IMR-90 (cell line): ENCODE results near the gene LMOD2. TPM values are rescaled to one million over a fixed set of nuclear protein-coding genes. Genes with fewer than 3 reads are reported as not detected.

Experiments
- ATAC-seq: fragments of 200-7000 bp; cut with Tn5 transposase; 2 replicates; pipeline ENCODE4 v1.9.1; 2020; ENCODE audit warnings: low read depth, mild to moderate bottlenecking, moderate library complexity
- BruUV-seq: library from RNA; stranded (reverse); fragments of 400-500 nt; replicated peaks from 2 replicates; lab custom pipeline; 2021; lab: Mats Ljungman, UMichigan
- CTCF ChIA-PET: fragments of 300-600 bp; formaldehyde crosslinking; extraction: SDS; loops from one replicate; lab custom pipeline; 2021; ENCODE audit warnings: antibody characterized with exemption; lab: Yijun Ruan, JAX
- POLR2A ChIA-PET: fragments of 300-600 bp; sonication (Branson Sonifier 250); formaldehyde crosslinking; loops from one replicate; lab custom pipeline; 2022; ENCODE audit warnings: antibody characterized with exemption; ENCODE audit not compliant: unreplicated experiment; lab: Charles Lee
- DNase-seq: peaks from one replicate; pipeline ENCODE4 v3.0.0; 2013
- H2AFZ ChIP-seq: replicated peaks from 2 replicates; pipeline ENCODE3; 2013; ENCODE audit warnings: low read length, mild to moderate bottlenecking; ENCODE audit not compliant: poor library complexity
- H2AK5ac ChIP-seq: 2 replicates; pipeline ENCODE4 v1.6.1; 2013; ENCODE audit warnings: low read depth, low read length, inconsistent platforms
- H2AK9ac ChIP-seq: replicated peaks from 2 replicates; pipeline ENCODE3; 2013; ENCODE audit warnings: mild to moderate bottlenecking, low read depth, low read length, moderate library complexity; ENCODE audit not compliant: poor library complexity
- H2BK120ac ChIP-seq: 2 replicates; pipeline ENCODE4 v1.6.1; 2013; ENCODE audit warnings: low read depth, low read length, inconsistent platforms
- H2BK15ac ChIP-seq: 3 replicates; pipeline ENCODE4 v1.6.1; 2013; ENCODE audit warnings: low read depth, low read length, inconsistent platforms
- H2BK20ac ChIP-seq: 2 replicates; pipeline ENCODE4 v1.6.1; 2013; ENCODE audit warnings: low read depth, mild to moderate bottlenecking, inconsistent platforms, low read length, moderate library complexity
- H2BK5ac ChIP-seq: 2 replicates; pipeline ENCODE4 v1.6.1; 2013; ENCODE audit warnings: mild to moderate bottlenecking, low read depth, low read length, inconsistent platforms; ENCODE audit not compliant: poor library complexity, severe bottlenecking
- H3K14ac ChIP-seq: replicated peaks from 2 replicates; pipeline ENCODE4 v1.6.1; 2013; ENCODE audit warnings: low read depth, low read length, inconsistent platforms
- H3K18ac ChIP-seq: 2 replicates; pipeline ENCODE4 v1.6.1; 2013; ENCODE audit warnings: low read depth, low read length, control low read depth
- H3K23ac ChIP-seq: 2 replicates; pipeline ENCODE4 v1.6.1; 2013; ENCODE audit warnings: low read depth, low read length, inconsistent platforms
- H3K27ac ChIP-seq: 2 replicates; pipeline ENCODE4 v1.5.1; 2013; ENCODE audit warnings: mild to moderate bottlenecking, control low read depth, low read length; ENCODE audit not compliant: insufficient read depth
- H3K27me3 ChIP-seq: 2 replicates; pipeline ENCODE4 v1.6.1; 2013; ENCODE audit warnings: low read length; ENCODE audit not compliant: control insufficient read depth, insufficient read depth
- H3K36me3 ChIP-seq: 2 replicates; pipeline ENCODE4 v1.6.1; 2013; ENCODE audit warnings: low read length, mixed read lengths; ENCODE audit not compliant: control insufficient read depth, insufficient read depth
- H3K4ac ChIP-seq: 2 replicates; pipeline ENCODE4 v1.6.1; 2013; ENCODE audit warnings: low read depth, low read length, inconsistent platforms
- H3K4me1 ChIP-seq: 2 replicates; pipeline ENCODE4 v1.6.1; 2013; ENCODE audit warnings: low read length, mixed read lengths; ENCODE audit not compliant: control insufficient read depth, insufficient read depth
- H3K4me2 ChIP-seq: 2 replicates; pipeline ENCODE4 v1.6.1; 2013; ENCODE audit warnings: low read depth, mild to moderate bottlenecking, control low read depth, low read length, moderate library complexity
- H3K4me3 ChIP-seq: 2 replicates; pipeline ENCODE4 v1.5.1; 2013; ENCODE audit warnings: low read depth, mild to moderate bottlenecking, control low read depth, low read length, moderate library complexity; ENCODE audit not compliant: insufficient read depth
- H3K56ac ChIP-seq: 2 replicates; pipeline ENCODE4 v1.6.1; 2013; ENCODE audit warnings: low read length, inconsistent platforms; ENCODE audit not compliant: insufficient read depth; ENCODE audit errors: extremely low read depth
- H3K79me1 ChIP-seq, 2 experiments: 2 replicates each; pipeline ENCODE4 v1.6.1; 2013; ENCODE audit warnings: low read length in 2 of 2, inconsistent platforms in 1 of 2, low read depth in 1 of 2
- H3K9ac ChIP-seq: 2 replicates; pipeline ENCODE4 v1.6.1; 2013; ENCODE audit warnings: low read depth, low read length, control low read depth
- H3K9me1 ChIP-seq: 2 replicates; pipeline ENCODE4 v1.6.1; 2013; ENCODE audit warnings: low read length, inconsistent platforms; ENCODE audit not compliant: insufficient read depth
- H3K9me3 ChIP-seq: 2 replicates; pipeline ENCODE4 v1.6.1; 2013; ENCODE audit warnings: low read length; ENCODE audit not compliant: control insufficient read depth, insufficient read depth
- H4K20me1 ChIP-seq: 2 replicates; pipeline ENCODE4 v1.6.1; 2013; ENCODE audit warnings: low read length, inconsistent platforms; ENCODE audit not compliant: insufficient read depth
- H4K5ac ChIP-seq: 2 replicates; pipeline ENCODE4 v1.6.1; 2013; ENCODE audit warnings: mild to moderate bottlenecking, low read depth, low read length, control low read depth
- H4K8ac ChIP-seq, 2 experiments: 2 replicates each; pipeline ENCODE4 v1.6.1; 2013; ENCODE audit warnings: low read depth in 2 of 2, low read length in 2 of 2, control low read depth in 1 of 2, inconsistent platforms in 1 of 2
- H4K91ac ChIP-seq: 2 replicates; pipeline ENCODE4 v1.6.1; 2013; ENCODE audit warnings: low read depth, low read length, inconsistent platforms; ENCODE audit not compliant: insufficient read depth
- POLR2A ChIP-seq: IDR thresholded peaks from 2 replicates; pipeline ENCODE4 v1.6.1; 2012; ENCODE audit warnings: mild to moderate bottlenecking, low read depth, low read length
- WGBS, 2 experiments: methylation state at CpG; one replicate each; pipeline versions ENCODE4 v1.1.5 to v1.1.7; 2013; ENCODE audit warnings: missing lambda C conversion rate in 2 of 2; ENCODE audit not compliant: insufficient read length in 1 of 2; ENCODE audit errors: extremely low coverage in 2 of 2; 5-methylcytosine and 5-hydroxymethylcytosine counted together
- dilution Hi-C: fragments of 300-500 bp; cut with HindIII; formaldehyde crosslinking; loops from one replicate; pipeline ENCODE4 v1.14.3; 2018; ENCODE audit warnings: low sequenced_read_pairs; ENCODE audit not compliant: unreplicated experiment
- in situ Hi-C: fragments of 300-500 bp; cut with MboI; formaldehyde crosslinking; loops from 3 replicates; pipeline ENCODE4 v1.14.3; 2019; ENCODE audit warnings: low sequenced_read_pairs, inconsistent platforms, mixed read lengths
- intact Hi-C: fragments of 100-400 bp; cut with micrococcal nuclease; formaldehyde crosslinking; loops from 2 replicates; pipeline ENCODE4 v1.10.0; 2022
- polyA plus RNA-seq, 3 experiments: library from polyadenylated mRNA; depleted of rRNA; stranded (reverse); fragments of >200 nt; gene quantifications; 2 replicates each; pipeline ENCODE4 v1.2.3, GENCODE V29; 2012; ENCODE audit warnings: low replicate concordance in 1 of 3
- total RNA-seq: library from RNA; depleted of rRNA; stranded (reverse); fragments of >200 nt; gene quantifications from 2 replicates; pipeline ENCODE4 v1.2.3, GENCODE V29; 2012

LMOD2 gene
- total and polyA plus RNA-seq, 2 of the 4 experiments (the other 2 are of a cell fraction) = not detected

- peak overlapping the region; percentile 13 for H2BK5ac ChIP-seq
- CTCF ChIA-PET = interaction anchor here (1.1 to 1.9 kb wide), 3 partner anchors 9 to 257 kb away, joined by 3 to 5 read pairs (median 3); no protein-coding TSS in a partner anchor
- H3K56ac ChIP-seq = no peak overlapping the region
- POLR2A ChIA-PET = no interaction called here
- ATAC-seq (peak; percentile 72), DNase-seq (peak; percentile 59)
- no peak overlapping the region for H2AK9ac ChIP-seq
- H2AK5ac ChIP-seq = no peak overlapping the region
- H3K79me1 ChIP-seq = no peaks in the 10 kb centered on the region
- intact Hi-C loops = no loop called here
- H4K8ac ChIP-seq = no peak overlapping the region
- H2BK120ac ChIP-seq = no peak overlapping the region
- H3K9ac ChIP-seq = no peak overlapping the region
- no peak overlapping the region for H2AFZ ChIP-seq
- H2BK20ac ChIP-seq = no peak overlapping the region
- H3K4me2 ChIP-seq = no peak overlapping the region; the same call in 1 of the 2 replicates
- no TSS peak for BruUV-seq
- no peak overlapping the region for H3K4ac ChIP-seq
- no peak overlapping the region for H4K5ac ChIP-seq
- no peak overlapping the region for H2BK15ac ChIP-seq
- H3K9me3 ChIP-seq = no peaks in the 10 kb centered on the region
- H3K14ac ChIP-seq = no peak overlapping the region
- H3K18ac ChIP-seq = no peak overlapping the region
- in situ Hi-C loops = no loop called here
- H3K27ac ChIP-seq = no peak overlapping the region
- H3K4me1 ChIP-seq = 0 out of 2 replicates have a peak, but pooled peaks cover 2% of the 10 kb centered on the region
- no peaks in the 10 kb centered on the region for H3K9me1 ChIP-seq
- peaks cover 3% of the 10 kb centered on the region; the same call in 1 of the 2 replicates for H3K27me3 ChIP-seq
- no peaks in the 10 kb centered on the region for H3K36me3 ChIP-seq
- no peak overlapping the region for H3K23ac ChIP-seq
- TF ChIP-seq POLR2A = no peak
- no peak overlapping the region for H3K4me3 ChIP-seq
- no peaks in the 10 kb centered on the region for H4K20me1 ChIP-seq
- H4K91ac ChIP-seq = no peak overlapping the region
- no CpG with 5 or more reads among the region's 2 CpGs for WGBS, 2 experiments
- dilution Hi-C loops = no loop called here
These were observed 40.3 kb upstream of the LMOD2 start for GRCh38 chr7:123615344-123615743.
